Fibroblast of skin of left biceps (primary cell): ENCODE data around the gene TXN2.
"Not testable (repeated sequence)": the region's sequence is repeated elsewhere in the genome, so short reads cannot be mapped to it uniquely, and the experiment has no call there.

Source experiments
- DNase-seq, 2 experiments: peaks; one replicate each; pipeline ENCODE4 v3.0.0-alpha.2; 2013; ENCODE audit warnings: low read depth in 2 of 2

Gene TXN2

GRCh38 chr22:36431977-36432376 is 49.5 kb downstream of the TXN2 start:
- no peak for DNase-seq

- no peak for DNase-seq
These were observed 50.6 kb downstream of the TXN2 start for GRCh38 chr22:36430863-36431262.

- not testable (repeated sequence) for DNase-seq
These were observed 53.5 kb downstream of the TXN2 start for GRCh38 chr22:36427952-36428351.

GRCh38 chr22:36425977-36426523 is 55.4 kb downstream of the TXN2 start:
- no peak for DNase-seq

GRCh38 chr22:36424901-36425579 is 56.4 kb downstream of the TXN2 start:
- DNase-seq = no peak

- DNase-seq = not testable (repeated sequence)
These were observed 57.0 kb downstream of the TXN2 start for GRCh38 chr22:36424466-36424865.

- DNase-seq = no peak
These were observed 57.7 kb downstream of the TXN2 start for GRCh38 chr22:36423461-36424404.

- DNase-seq = no peak
These were observed 59.0 kb downstream of the TXN2 start for GRCh38 chr22:36422287-36423014.

- DNase-seq = no peak
These were observed 61.2 kb downstream of the TXN2 start for GRCh38 chr22:36419912-36420882.

GRCh38 chr22:36419177-36419911 is 62.1 kb downstream of the TXN2 start:
- no peak for DNase-seq

- DNase-seq = no peak
These were observed 64.2 kb downstream of the TXN2 start for GRCh38 chr22:36417281-36417686.
